ENCODE results near the gene ANKRD11.

ANKRD11 gene

GRCh38 chr16:89371386-89371785 lies 119.0 kb downstream of the ANKRD11 start:
- H3K36me3 ChIP-seq (ENCODE audit: low read length), result no peaks in the 10 kb centered on the region
- peaks cover 46% of the 10 kb centered on the region for H4K20me1 ChIP-seq (ENCODE audit: low read depth, low read length)
- TF ChIP-seq EZH2phosphoT487 (conservative IDR thresholded peaks at IDR 0.05; ENCODE audit: low read length) (no peak), CTCF (IDR thresholded peaks at IDR 0.05; ENCODE audit: insufficient read depth, low read length, poor library complexity, severe bottlenecking) (no peak)
- H3K4me2 ChIP-seq (ENCODE audit: low read depth, low read length, poor library complexity, severe bottlenecking), result no peak overlapping the region
- H3K4me3 ChIP-seq (ENCODE audit: insufficient read depth, low read length, poor library complexity, severe bottlenecking), result no peak overlapping the region
- H3K27ac ChIP-seq (ENCODE audit: low read depth, low read length), result no peak overlapping the region
- no peaks in the 10 kb centered on the region for H3K27me3 ChIP-seq (ENCODE audit: low read length)
- H2AFZ ChIP-seq (ENCODE audit: low read depth, low read length, severe bottlenecking), result no peak overlapping the region
- H3K9me2 ChIP-seq (replicated peaks; ENCODE audit: insufficient read depth, low read length), result no peaks in the 10 kb centered on the region
- H3K9ac ChIP-seq (ENCODE audit: low read length), result no peak overlapping the region
- 0 out of 2 replicates have a peak, but pooled peaks cover 4% of the 10 kb centered on the region for H3K9me3 ChIP-seq (ENCODE audit: insufficient read depth, low read length)
- H3K79me2 ChIP-seq (ENCODE audit: insufficient read depth, low read length), result peaks cover 100% of the 10 kb centered on the region
- peaks cover 14% of the 10 kb centered on the region for H3F3A ChIP-seq (ENCODE audit: insufficient read depth)

- H3K9me3 ChIP-seq (ENCODE audit: insufficient read depth, low read length), result no peaks in the 10 kb centered on the region
- no peaks in the 10 kb centered on the region for H3K27me3 ChIP-seq (ENCODE audit: low read length)
- no peak overlapping the region for H3K4me3 ChIP-seq (ENCODE audit: insufficient read depth, low read length, poor library complexity, severe bottlenecking)
- TF ChIP-seq EZH2phosphoT487 (conservative IDR thresholded peaks at IDR 0.05; ENCODE audit: low read length), result no peak
- no peak for TF ChIP-seq CTCF (IDR thresholded peaks at IDR 0.05; ENCODE audit: insufficient read depth, low read length, poor library complexity, severe bottlenecking)
- no peaks in the 10 kb centered on the region for H3K36me3 ChIP-seq (ENCODE audit: low read length)
- peaks cover 9% of the 10 kb centered on the region for H3F3A ChIP-seq (ENCODE audit: insufficient read depth)
- peaks cover 100% of the 10 kb centered on the region for H3K79me2 ChIP-seq (ENCODE audit: insufficient read depth, low read length)
- peaks cover 46% of the 10 kb centered on the region for H4K20me1 ChIP-seq (ENCODE audit: low read depth, low read length)
- no peak overlapping the region for H3K9ac ChIP-seq (ENCODE audit: low read length)
- no peak overlapping the region for H3K4me2 ChIP-seq (ENCODE audit: low read depth, low read length, poor library complexity, severe bottlenecking)
- no peak overlapping the region for H3K27ac ChIP-seq (ENCODE audit: low read depth, low read length)
- H3K9me2 ChIP-seq (replicated peaks; ENCODE audit: insufficient read depth, low read length), result no peaks in the 10 kb centered on the region
- H2AFZ ChIP-seq (ENCODE audit: low read depth, low read length, severe bottlenecking), result no peak overlapping the region
Observed at GRCh38 chr16:89370601-89371000, 119.8 kb downstream of the ANKRD11 start.

DNA sequence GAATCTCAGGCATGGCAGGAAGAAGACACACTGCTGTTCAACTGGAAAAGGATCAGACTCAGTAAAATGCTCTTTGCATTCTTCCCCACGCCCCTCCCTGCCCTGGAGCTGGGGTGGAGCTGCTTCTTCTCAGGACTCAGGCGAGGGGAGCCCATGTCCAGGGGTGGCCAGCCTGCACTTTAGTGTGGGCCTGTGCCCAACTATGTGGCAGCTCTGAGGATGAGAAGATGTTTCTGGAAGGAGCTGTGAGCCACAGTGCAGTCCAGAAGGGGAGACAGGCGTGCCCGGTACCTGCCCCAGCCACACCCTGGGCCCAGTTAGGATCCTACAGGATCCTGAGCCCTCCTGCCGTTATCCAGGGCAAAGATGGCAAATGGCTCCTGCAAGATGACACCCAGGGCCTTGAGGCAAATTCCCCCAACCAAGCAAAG lies 120.3 kb downstream of the ANKRD11 start:
- Histone ChIP-seq H3K9ac (ENCODE audit: low read length) (no peak overlapping the region), H3K4me2 (ENCODE audit: low read depth, low read length, poor library complexity, severe bottlenecking) (no peak overlapping the region), H3K36me3 (ENCODE audit: low read length) (no peaks in the 10 kb centered on the region), H2AFZ (ENCODE audit: low read depth, low read length, severe bottlenecking) (no peak overlapping the region), H3K27ac (ENCODE audit: low read depth, low read length) (no peak overlapping the region), H3K79me2 (ENCODE audit: insufficient read depth, low read length) (peaks cover 100% of the 10 kb centered on the region), H3K9me3 (ENCODE audit: insufficient read depth, low read length) (no peaks in the 10 kb centered on the region), H3F3A (ENCODE audit: insufficient read depth) (peaks cover 8% of the 10 kb centered on the region; the same call in 1 of the 2 replicates), H3K4me3 (ENCODE audit: insufficient read depth, low read length, poor library complexity, severe bottlenecking) (no peak overlapping the region), H3K27me3 (ENCODE audit: low read length) (no peaks in the 10 kb centered on the region), H4K20me1 (ENCODE audit: low read depth, low read length) (peaks cover 50% of the 10 kb centered on the region), H3K9me2 (replicated peaks; ENCODE audit: insufficient read depth, low read length) (no peaks in the 10 kb centered on the region)
- TF ChIP-seq EZH2phosphoT487 (conservative IDR thresholded peaks at IDR 0.05; ENCODE audit: low read length) (no peak), CTCF (IDR thresholded peaks at IDR 0.05; ENCODE audit: insufficient read depth, low read length, poor library complexity, severe bottlenecking) (no peak)

All from SU-DHL-6 (cell line).